ENCODE data around the gene HMGN4. TPM values are rescaled to one million over a fixed set of nuclear protein-coding genes. Genes with fewer than 3 reads are reported as not detected.

HMGN4 gene
- polyA plus RNA-seq, 1 donor from 2014 or later = 125 TPM

GRCh38 chr6:26563488-26563887 is 25.3 kb downstream of the HMGN4 start:
- Histone ChIP-seq H3K9me3 (ENCODE audit: low read length) (no peaks in the 10 kb centered on the region), H2AFZ (ENCODE audit: low read depth, low read length) (no peak overlapping the region), H3K9ac (ENCODE audit: low read length) (no peak overlapping the region), H3K36me3 (ENCODE audit: insufficient read depth, low read length) (no peaks in the 10 kb centered on the region), H3K4me3 (ENCODE audit: low read length) (no peak overlapping the region), H3K4me2 (ENCODE audit: low read length) (no peak overlapping the region), H3K27ac (ENCODE audit: low read length) (no peak overlapping the region), H3K79me2 (replicated peaks; ENCODE audit: insufficient read depth, low read length) (no peaks in the 10 kb centered on the region), H3F3A (ENCODE audit: insufficient read depth, low read length, poor library complexity, severe bottlenecking) (no peaks in the 10 kb centered on the region), H4K20me1 (ENCODE audit: insufficient read depth) (no peaks in the 10 kb centered on the region), H3K27me3 (ENCODE audit: insufficient read depth, low read depth, low read length) (no peaks in the 10 kb centered on the region), H3K9me2 (ENCODE audit: insufficient read depth, low read length) (no peaks in the 10 kb centered on the region)
- TF ChIP-seq TAF1 (IDR thresholded peaks at IDR 0.05; ENCODE audit: low read depth) (no peak), SMC3 (conservative IDR thresholded peaks at IDR 0.05; ENCODE audit: poor library complexity) (no peak), POLR2AphosphoS5 (IDR thresholded peaks at IDR 0.05) (no peak), RAD21 (conservative IDR thresholded peaks at IDR 0.05) (no peak), CTCF (IDR thresholded peaks at IDR 0.05; ENCODE audit: poor library complexity, severe bottlenecking) (no peak)

DNA sequence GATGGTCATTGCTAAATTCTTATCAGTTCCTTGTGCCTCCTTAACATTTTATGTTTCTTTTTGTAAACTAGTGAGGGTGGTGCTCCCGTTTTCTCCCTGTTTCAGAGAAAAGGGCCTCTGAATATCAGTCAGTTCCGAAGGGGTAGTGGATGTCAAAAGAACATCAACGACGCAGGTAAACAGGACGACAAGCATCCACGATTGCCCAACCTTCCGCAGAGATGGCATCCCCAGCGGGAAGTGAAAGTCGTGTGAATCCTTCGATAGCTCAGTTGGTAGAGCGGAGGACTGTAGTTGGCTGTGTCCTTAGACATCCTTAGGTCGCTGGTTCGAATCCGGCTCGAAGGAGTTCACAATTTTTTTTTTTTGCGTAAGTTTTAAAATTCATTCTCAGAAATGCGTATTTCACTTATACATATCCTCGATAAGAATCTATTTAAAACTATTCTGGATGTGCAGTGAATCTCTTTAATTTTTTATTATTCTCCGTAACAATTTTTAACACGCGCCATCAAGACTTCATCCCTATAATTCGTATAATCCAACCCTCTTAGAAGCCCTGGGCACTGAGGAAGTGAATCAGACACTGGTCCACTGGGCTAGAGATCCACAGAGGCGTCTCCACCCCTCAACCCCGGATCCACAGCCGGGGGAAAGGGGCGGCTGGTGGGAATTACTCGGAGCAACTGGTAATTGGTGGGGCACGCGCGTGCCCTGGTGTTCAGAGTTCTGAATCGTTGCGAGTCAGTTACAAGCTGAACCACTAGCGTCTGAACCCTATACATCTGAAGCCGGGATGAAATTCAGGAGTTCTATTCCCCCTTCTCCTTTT is 30.7 kb downstream of the HMGN4 start:
- no peaks in the 10 kb centered on the region for H3K79me2 ChIP-seq (replicated peaks; ENCODE audit: insufficient read depth, low read length)
- no peaks in the 10 kb centered on the region for H3K27me3 ChIP-seq (ENCODE audit: insufficient read depth, low read depth, low read length)
- no peaks in the 10 kb centered on the region for H3K9me2 ChIP-seq (ENCODE audit: insufficient read depth, low read length)
- no peak overlapping the region for H3K4me2 ChIP-seq (ENCODE audit: low read length)
- H3F3A ChIP-seq (ENCODE audit: insufficient read depth, low read length, poor library complexity, severe bottlenecking) = peaks cover 6% of the 10 kb centered on the region
- no peaks in the 10 kb centered on the region for H3K36me3 ChIP-seq (ENCODE audit: insufficient read depth, low read length)
- H3K4me3 ChIP-seq (ENCODE audit: low read length) = peak overlapping the region; percentile 83
- no peaks in the 10 kb centered on the region for H3K9me3 ChIP-seq (ENCODE audit: low read length)
- no peaks in the 10 kb centered on the region for H4K20me1 ChIP-seq (ENCODE audit: insufficient read depth)
- TF ChIP-seq TAF1 (IDR thresholded peaks at IDR 0.05; ENCODE audit: low read depth) = no peak
- peak; percentile 9 for TF ChIP-seq POLR2AphosphoS5 (IDR thresholded peaks at IDR 0.05)
- no peak for TF ChIP-seq CTCF (IDR thresholded peaks at IDR 0.05; ENCODE audit: poor library complexity, severe bottlenecking)
- TF ChIP-seq EP300 (conservative IDR thresholded peaks at IDR 0.05; ENCODE audit: poor library complexity, severe bottlenecking) = peak; percentile 30
- peak overlapping the region; percentile 59 for H3K9ac ChIP-seq (ENCODE audit: low read length)
- peak overlapping the region; percentile 73 for H2AFZ ChIP-seq (ENCODE audit: low read depth, low read length)
- H3K27ac ChIP-seq (ENCODE audit: low read length) = peak overlapping the region; percentile 5

GRCh38 chr6:26569433-26569764 is 31.2 kb downstream of the HMGN4 start:
- TF ChIP-seq RAD21 (conservative IDR thresholded peaks at IDR 0.05) (no peak), SMC3 (conservative IDR thresholded peaks at IDR 0.05; ENCODE audit: poor library complexity) (no peak), CTCF (IDR thresholded peaks at IDR 0.05; ENCODE audit: poor library complexity, severe bottlenecking) (no peak), REST (IDR thresholded peaks at IDR 0.05; ENCODE audit: borderline replicate concordance) (no peak), EZH2 (IDR thresholded peaks at IDR 0.05; ENCODE audit: borderline replicate concordance, insufficient read depth, low read length, poor library complexity, severe bottlenecking) (no peak), TAF1 (IDR thresholded peaks at IDR 0.05; ENCODE audit: low read depth) (no peak), POLR2AphosphoS5 (IDR thresholded peaks at IDR 0.05) (no peak)
- H3K27me3 ChIP-seq (ENCODE audit: insufficient read depth, low read depth, low read length) = peaks cover under 1% of the 10 kb centered on the region
- H3K79me2 ChIP-seq (replicated peaks; ENCODE audit: insufficient read depth, low read length) = no peaks in the 10 kb centered on the region
- peak overlapping the region; percentile 83 for H3K4me3 ChIP-seq (ENCODE audit: low read length)
- H2AFZ ChIP-seq (ENCODE audit: low read depth, low read length) = no peak overlapping the region
- no peak overlapping the region for H3K9ac ChIP-seq (ENCODE audit: low read length)
- H3K36me3 ChIP-seq (ENCODE audit: insufficient read depth, low read length) = no peaks in the 10 kb centered on the region
- no peak overlapping the region for H3K27ac ChIP-seq (ENCODE audit: low read length)
- H3K9me3 ChIP-seq (ENCODE audit: low read length) = no peaks in the 10 kb centered on the region
- no peaks in the 10 kb centered on the region for H3K9me2 ChIP-seq (ENCODE audit: insufficient read depth, low read length)
- H4K20me1 ChIP-seq (ENCODE audit: insufficient read depth) = no peaks in the 10 kb centered on the region
- H3K4me2 ChIP-seq (ENCODE audit: low read length) = no peak overlapping the region
- peaks cover 6% of the 10 kb centered on the region for H3F3A ChIP-seq (ENCODE audit: insufficient read depth, low read length, poor library complexity, severe bottlenecking)

All from neural cell (in vitro differentiated cells).